ENCODE results near the gene RHBG. TPM values are rescaled to one million over a fixed set of nuclear protein-coding genes. Genes with fewer than 3 reads are reported as not detected.

RHBG gene
- total RNA-seq, 2 experiments from 2014 or later = not detected

GRCh38 chr1:156384658-156385057 lies 15.6 kb downstream of the RHBG start:
- ATAC-seq (ENCODE audit: low read depth) (no peak), DNase-seq (no peak)
- Mint-ChIP-seq H3K27ac (peak overlapping the region; percentile 48), H3K4me1 (peaks cover 5% of the 10 kb centered on the region), H3K4me3 (no peak overlapping the region), H3K27me3 (peaks cover 33% of the 10 kb centered on the region), H3K36me3 (no peaks in the 10 kb centered on the region), H3K9me3 (no peaks in the 10 kb centered on the region)
- POLR2A ChIA-PET = interaction anchor here (1.9 kb wide), 1 partner anchor 61 kb away, joined by 18 read pairs; no protein-coding TSS in a partner anchor

GRCh38 chr1:156385534-156386031 lies 16.6 kb downstream of the RHBG start:
- peak; percentile 86 for ATAC-seq (ENCODE audit: low read depth)
- Mint-ChIP-seq H3K4me3 (no peak overlapping the region), H3K9me3 (no peaks in the 10 kb centered on the region), H3K27me3 (peaks cover 40% of the 10 kb centered on the region), H3K4me1 (peaks cover 5% of the 10 kb centered on the region), H3K27ac (no peak overlapping the region), H3K36me3 (no peaks in the 10 kb centered on the region)
- DNase-seq = peak; percentile 74
- POLR2A ChIA-PET = interaction anchor here (0.6 to 1.9 kb wide), 5 partner anchors 34 to 116 kb away, joined by 3 to 18 read pairs (median 5); no protein-coding TSS in a partner anchor

DNA sequence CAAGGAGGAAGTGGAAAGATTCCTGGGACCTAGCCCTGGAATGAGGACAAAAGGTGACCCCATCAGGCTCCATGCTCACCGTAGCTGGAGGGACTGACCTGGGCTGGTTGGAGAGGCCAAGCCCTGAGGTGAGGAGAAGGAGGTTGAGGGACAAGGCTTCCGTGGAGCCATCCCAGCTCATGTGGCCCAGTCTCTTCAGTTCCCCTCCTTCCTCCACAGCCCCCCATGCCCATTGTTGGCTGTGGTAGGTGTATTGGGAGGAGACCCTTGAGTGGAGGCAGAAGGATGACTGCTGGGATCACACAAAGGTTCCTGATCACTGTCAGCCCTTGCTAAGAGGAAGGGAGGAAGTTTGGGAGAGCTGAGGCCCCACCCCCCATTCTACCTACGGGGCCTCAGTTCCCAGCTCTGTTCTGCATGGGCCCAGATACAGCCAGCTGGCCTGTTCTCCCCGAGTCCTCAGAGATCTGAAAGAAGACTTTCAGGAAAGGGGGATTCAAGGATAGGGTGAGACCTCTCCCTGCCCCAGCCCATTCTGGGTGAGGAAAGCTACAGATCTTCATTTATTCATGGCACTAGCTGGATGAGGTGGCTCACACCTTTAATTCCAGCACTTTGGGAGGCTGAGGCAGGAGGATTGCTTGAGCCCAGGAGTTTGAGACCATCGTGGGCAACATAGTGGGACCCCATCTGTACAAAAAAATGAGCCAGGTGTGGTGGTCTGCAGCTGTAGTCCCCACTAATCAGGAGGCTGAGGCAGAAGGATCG lies 17.3 kb downstream of the RHBG start:
- Mint-ChIP-seq H3K9me3 (no peaks in the 10 kb centered on the region), H3K4me1 (peaks cover 5% of the 10 kb centered on the region), H3K36me3 (no peaks in the 10 kb centered on the region), H3K27ac (no peak overlapping the region), H3K27me3 (peaks cover 40% of the 10 kb centered on the region), H3K4me3 (no peak overlapping the region)
- DNase-seq = no peak
- ATAC-seq (ENCODE audit: low read depth) = no peak
- POLR2A ChIA-PET = interaction anchor here (0.7 to 1.9 kb wide), 4 partner anchors 8 to 115 kb away, joined by 3 to 18 read pairs (median 4); no protein-coding TSS in a partner anchor

- ATAC-seq (ENCODE audit: low read depth) (no peak), DNase-seq (no peak)
- no peaks in the 10 kb centered on the region for H3K36me3 Mint-ChIP-seq
- H3K27me3 Mint-ChIP-seq = peaks cover 41% of the 10 kb centered on the region
- no peaks in the 10 kb centered on the region for H3K9me3 Mint-ChIP-seq
- no peak overlapping the region for H3K27ac Mint-ChIP-seq
- POLR2A ChIA-PET = interaction anchor here (1.1 kb wide), 1 partner anchor 8 kb away, joined by 4 read pairs; no protein-coding TSS in a partner anchor
- no peak overlapping the region for H3K4me3 Mint-ChIP-seq
- peaks cover 5% of the 10 kb centered on the region for H3K4me1 Mint-ChIP-seq
Observed at GRCh38 chr1:156386949-156387869, 18.2 kb downstream of the RHBG start.

GRCh38 chr1:156387870-156388173 lies 18.8 kb downstream of the RHBG start:
- Mint-ChIP-seq H3K27ac (no peak overlapping the region), H3K27me3 (peaks cover 44% of the 10 kb centered on the region), H3K36me3 (no peaks in the 10 kb centered on the region), H3K9me3 (no peaks in the 10 kb centered on the region), H3K4me1 (peaks cover 5% of the 10 kb centered on the region), H3K4me3 (no peak overlapping the region)
- POLR2A ChIA-PET = no interaction called here
- DNase-seq = no peak
- no peak for ATAC-seq (ENCODE audit: low read depth)

DNA sequence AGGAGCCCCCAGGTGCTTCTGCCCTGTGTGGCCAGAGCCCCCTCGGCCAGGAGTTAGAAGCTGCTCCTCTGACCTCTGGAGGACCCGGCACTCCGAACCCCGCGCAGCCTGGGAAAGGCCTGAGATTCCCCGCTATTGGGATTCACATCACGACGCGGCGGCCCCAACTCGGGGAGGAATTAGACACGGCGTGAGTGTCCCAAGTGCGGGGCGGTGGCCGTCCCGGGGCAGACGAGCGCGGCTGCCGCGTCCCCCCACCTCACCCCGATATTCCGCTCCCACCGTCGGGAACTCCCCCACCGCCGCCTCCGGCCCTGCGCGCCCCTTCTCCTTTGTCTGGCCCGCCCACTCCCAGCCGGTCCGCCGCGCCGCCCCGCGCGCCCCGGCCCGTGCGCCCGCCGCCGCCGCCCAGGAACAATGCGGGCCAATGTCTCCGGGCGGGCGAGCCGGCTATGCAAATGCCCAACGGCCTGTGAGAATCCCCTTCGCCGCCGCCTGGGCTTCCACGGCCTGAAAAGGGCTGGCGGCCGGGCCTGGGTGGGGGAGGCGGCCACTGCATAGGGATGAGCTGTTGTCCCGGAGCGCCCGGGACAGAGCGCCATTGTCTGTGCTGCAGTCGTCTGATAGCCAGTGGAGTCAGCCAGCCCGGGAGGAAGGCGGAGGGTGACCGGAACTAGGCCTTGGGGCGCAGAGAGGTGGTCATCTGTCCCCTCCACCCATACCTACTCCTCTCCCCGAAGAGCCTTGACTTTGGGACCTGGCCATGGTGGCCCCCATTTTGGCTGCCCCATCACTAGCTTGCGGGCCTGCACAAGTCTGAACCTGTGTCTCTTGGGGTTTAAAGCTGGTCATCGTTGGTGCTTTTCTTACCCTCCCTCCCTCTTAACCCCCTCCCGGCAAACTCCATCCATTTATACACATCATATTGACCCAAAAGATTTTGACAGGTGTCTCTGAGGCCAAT lies 19.4 kb downstream of the RHBG start:
- no peak overlapping the region for H3K4me3 Mint-ChIP-seq
- H3K36me3 Mint-ChIP-seq = no peaks in the 10 kb centered on the region
- POLR2A ChIA-PET = no interaction called here
- peaks cover 5% of the 10 kb centered on the region for H3K4me1 Mint-ChIP-seq
- H3K27ac Mint-ChIP-seq = no peak overlapping the region
- peaks cover 44% of the 10 kb centered on the region for H3K27me3 Mint-ChIP-seq
- no peaks in the 10 kb centered on the region for H3K9me3 Mint-ChIP-seq
- ATAC-seq (ENCODE audit: low read depth) (no peak), DNase-seq (no peak)

DNA sequence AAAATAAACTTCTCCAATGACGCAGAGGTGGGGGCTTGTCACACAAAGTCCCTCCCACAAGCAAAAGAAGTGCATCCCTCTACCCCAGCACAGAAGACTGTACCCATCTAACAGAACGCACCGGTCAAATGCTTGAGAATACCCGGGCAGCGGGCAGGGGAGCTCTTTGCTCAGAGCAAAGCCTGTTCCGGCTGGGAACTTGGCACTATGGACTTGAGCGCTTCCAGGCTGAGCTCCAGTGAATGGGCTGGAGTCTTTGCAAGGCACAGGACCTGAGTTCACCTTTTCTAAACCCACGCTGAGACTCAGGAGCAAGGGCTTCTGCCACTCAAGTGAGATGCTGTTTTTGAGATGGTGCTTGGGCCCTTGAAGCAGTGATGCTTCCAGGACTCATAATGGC lies 20.3 kb downstream of the RHBG start:
- no peak for ATAC-seq (ENCODE audit: low read depth)
- POLR2A ChIA-PET = no interaction called here

DNA sequence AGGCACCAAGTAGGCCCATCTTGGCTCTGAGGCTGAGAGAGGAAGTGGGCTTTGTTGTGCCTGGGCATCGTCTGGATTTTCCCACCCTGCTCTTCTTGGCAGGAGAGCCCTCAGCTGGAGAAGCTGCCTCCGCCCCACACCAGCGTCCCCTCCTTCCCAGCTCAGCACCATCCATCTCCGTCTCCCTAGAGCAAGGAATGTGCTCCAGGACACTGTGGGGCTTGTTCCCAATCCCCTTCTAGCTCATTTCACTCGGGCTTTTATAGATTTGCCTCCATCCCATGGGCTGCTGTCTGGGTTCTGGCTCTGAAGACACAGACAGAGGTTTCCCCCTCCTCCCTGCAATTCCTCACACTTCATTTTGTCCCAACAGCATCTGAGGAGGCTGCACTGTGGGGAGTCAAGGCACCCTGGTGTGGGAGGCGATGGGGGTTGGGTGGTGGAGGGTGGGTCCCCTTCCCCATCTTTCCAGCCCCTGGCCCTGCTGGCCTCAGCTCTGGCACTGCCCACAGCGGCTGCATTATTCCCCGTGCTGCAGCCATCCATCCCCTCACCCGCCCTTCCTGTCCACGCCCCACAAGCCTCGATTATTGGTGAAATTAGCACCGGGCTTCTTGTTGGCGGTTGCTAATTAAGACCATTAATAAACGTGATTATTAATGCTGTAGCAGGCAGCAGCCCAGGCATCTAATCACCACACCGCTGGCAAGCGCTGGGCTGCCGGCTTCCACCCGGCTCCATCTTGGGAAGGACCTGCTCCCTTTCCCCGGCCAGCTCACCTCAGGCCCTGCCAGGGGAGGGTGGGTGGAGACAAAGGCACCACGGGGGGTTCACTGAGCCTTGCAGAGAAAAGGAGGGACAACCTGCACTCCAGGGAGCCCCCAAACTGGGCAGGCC lies 21.7 kb downstream of the RHBG start:
- ATAC-seq (ENCODE audit: low read depth) (no peak), DNase-seq (no peak)
- Mint-ChIP-seq H3K27me3 (peaks cover 45% of the 10 kb centered on the region), H3K36me3 (no peaks in the 10 kb centered on the region), H3K9me3 (no peaks in the 10 kb centered on the region), H3K4me1 (peaks cover 4% of the 10 kb centered on the region), H3K27ac (no peak overlapping the region), H3K4me3 (no peak overlapping the region)
- POLR2A ChIA-PET = no interaction called here

More for the DNA sequence above, 20.3 kb downstream of the RHBG start:
- Mint-ChIP-seq H3K4me3 (no peak overlapping the region), H3K27ac (no peak overlapping the region), H3K36me3 (no peaks in the 10 kb centered on the region), H3K27me3 (peaks cover 44% of the 10 kb centered on the region), H3K4me1 (peaks cover 5% of the 10 kb centered on the region), H3K9me3 (no peaks in the 10 kb centered on the region)
- no peak for DNase-seq

DNA sequence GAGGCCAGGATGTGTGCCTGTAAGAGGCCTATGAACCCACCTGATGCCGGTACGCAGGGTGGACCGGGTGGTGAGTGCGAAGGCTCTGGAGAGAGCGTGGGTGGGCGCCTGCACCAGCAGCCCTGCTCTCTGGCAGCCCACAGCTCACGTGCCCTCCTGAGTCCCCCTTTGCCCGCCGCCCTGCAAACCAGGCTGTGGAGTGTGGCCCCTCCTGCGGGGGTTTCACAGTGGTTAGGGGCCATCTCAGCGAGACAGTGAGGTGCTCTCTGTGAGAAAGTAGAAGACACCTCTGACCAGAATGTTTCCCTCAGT lies 22.3 kb downstream of the RHBG start:
- Mint-ChIP-seq H3K27ac (no peak overlapping the region), H3K4me1 (no peaks in the 10 kb centered on the region), H3K36me3 (no peaks in the 10 kb centered on the region), H3K9me3 (no peaks in the 10 kb centered on the region), H3K27me3 (peaks cover 42% of the 10 kb centered on the region), H3K4me3 (no peak overlapping the region)
- POLR2A ChIA-PET = no interaction called here
- DNase-seq (no peak), ATAC-seq (ENCODE audit: low read depth) (no peak)

DNA sequence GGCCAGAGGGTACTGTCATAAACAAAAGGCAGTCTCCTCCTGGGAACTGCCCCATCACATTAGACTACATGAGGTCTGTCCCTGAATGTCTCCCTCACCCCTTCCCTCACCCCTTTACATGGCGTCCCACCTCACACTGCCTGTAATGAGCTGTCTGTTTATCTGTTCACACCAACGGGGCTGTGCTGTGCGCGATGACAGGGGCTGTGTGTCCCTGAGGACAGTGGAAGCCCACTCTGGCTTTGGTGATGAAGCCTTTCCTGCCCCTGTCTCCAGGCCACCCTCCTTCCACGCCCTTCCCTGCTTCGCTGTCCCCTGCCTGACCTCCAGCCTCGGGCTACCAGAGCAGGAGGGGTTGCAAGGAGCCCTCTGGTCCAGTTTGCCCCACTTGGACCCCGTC lies 22.7 kb downstream of the RHBG start:
- DNase-seq = no peak
- H3K4me3 Mint-ChIP-seq = no peak overlapping the region
- no peak overlapping the region for H3K27ac Mint-ChIP-seq

DNA sequence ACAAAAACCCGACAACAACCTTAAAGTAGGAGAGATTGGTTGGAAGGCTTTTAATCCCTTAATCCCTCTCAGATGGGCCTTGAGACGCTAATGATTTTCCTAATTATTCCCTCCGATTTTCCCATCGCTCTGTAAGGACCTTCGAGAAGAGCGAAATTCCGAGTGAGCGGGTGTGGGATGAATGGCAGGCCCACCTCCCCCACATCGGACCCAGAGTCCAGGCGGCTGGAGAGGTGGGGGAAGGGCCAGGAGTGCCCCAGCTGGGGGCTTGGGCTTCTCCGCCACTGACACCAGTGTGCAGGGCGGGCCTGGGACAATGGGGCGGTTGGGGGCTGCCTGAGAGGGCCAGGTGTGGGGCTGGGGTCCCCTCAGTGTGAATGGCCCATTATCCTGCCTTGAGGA lies 23.4 kb downstream of the RHBG start:
- POLR2A ChIA-PET = no interaction called here
- ATAC-seq (ENCODE audit: low read depth) (no peak), DNase-seq (no peak)
- Mint-ChIP-seq H3K27me3 (peaks cover 31% of the 10 kb centered on the region), H3K27ac (no peak overlapping the region), H3K36me3 (no peaks in the 10 kb centered on the region), H3K4me3 (no peak overlapping the region), H3K4me1 (no peaks in the 10 kb centered on the region), H3K9me3 (no peaks in the 10 kb centered on the region)

More for the DNA sequence above, 22.7 kb downstream of the RHBG start:
- POLR2A ChIA-PET = no interaction called here
- Mint-ChIP-seq H3K27me3 (peaks cover 38% of the 10 kb centered on the region), H3K4me1 (no peaks in the 10 kb centered on the region), H3K36me3 (no peaks in the 10 kb centered on the region), H3K9me3 (no peaks in the 10 kb centered on the region)
- no peak for ATAC-seq (ENCODE audit: low read depth)

DNA sequence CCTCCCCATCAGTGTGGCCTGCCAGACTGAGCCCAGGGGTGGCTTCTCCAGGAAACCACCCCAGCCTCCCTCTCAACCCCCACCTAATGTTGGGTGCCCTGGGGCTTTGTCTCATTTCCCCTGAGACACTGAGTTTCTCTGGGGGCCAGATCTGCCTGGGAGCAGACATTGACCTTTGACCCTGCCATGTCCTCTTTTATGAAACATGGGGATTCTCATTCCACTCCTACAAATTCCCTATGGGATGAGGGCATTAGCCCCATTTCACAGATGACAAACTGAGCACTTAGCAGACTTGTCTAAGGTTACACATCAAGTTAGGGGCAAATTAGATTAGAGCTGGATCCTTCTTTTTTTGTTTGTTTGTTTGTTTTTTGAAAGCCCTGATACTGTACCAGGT lies 24.1 kb downstream of the RHBG start:
- POLR2A ChIA-PET = no interaction called here
- H3K9me3 Mint-ChIP-seq = no peaks in the 10 kb centered on the region
- H3K4me1 Mint-ChIP-seq = no peaks in the 10 kb centered on the region
- ATAC-seq (ENCODE audit: low read depth) (no peak), DNase-seq (no peak)
- no peak overlapping the region for H3K4me3 Mint-ChIP-seq
- peaks cover 26% of the 10 kb centered on the region for H3K27me3 Mint-ChIP-seq
- H3K27ac Mint-ChIP-seq = no peak overlapping the region
- no peaks in the 10 kb centered on the region for H3K36me3 Mint-ChIP-seq

Measured in activated naive CD8-positive, alpha-beta T cell treated with anti-CD3 and anti-CD28 coated beads, Interleukin-2, amount 10 ng/mL, durations not matched to agents 7 days and 5 days (primary cell).